NCI-H128 (cell line): ENCODE data around the gene TBK1.

Source experiments
- DNase-seq: peaks from one replicate; lab custom pipeline; 2025; ENCODE audit not compliant: unreplicated experiment; lab: John Stamatoyannopoulos, UW

TBK1 gene

GRCh38 chr12:64451687-64452558, at the start of gene TBK1:
Gene TBK1, plus strand, starts transcription at chr12:64452120. Its CDS starts 3,751 bp downstream, at chr12:64455871.
- DNase-seq = peak; percentile 35

- DNase-seq = no peak
Observed at GRCh38 chr12:64402181-64402580, 49.7 kb upstream of the TBK1 start.

GRCh38 chr12:64403707-64404469, 48.0 kb upstream of the TBK1 start, which contains the start of gene XPOT:
Gene XPOT, plus strand, starts transcription at chr12:64404392. Its CDS starts 5,644 bp downstream, at chr12:64410036.
- peak; percentile 86 for DNase-seq

GRCh38 chr12:64404470-64405256, 47.3 kb upstream of the TBK1 start:
- DNase-seq = no peak

GRCh38 chr12:64407342-64408223, 44.3 kb upstream of the TBK1 start:
- no peak for DNase-seq

GRCh38 chr12:64411427-64411826, 40.5 kb upstream of the TBK1 start:
- DNase-seq = no peak

GRCh38 chr12:64412459-64412858, 39.5 kb upstream of the TBK1 start:
- DNase-seq = no peak

- DNase-seq = no peak
Observed at GRCh38 chr12:64413884-64414283, 38.0 kb upstream of the TBK1 start.

GRCh38 chr12:64418209-64418608, 33.7 kb upstream of the TBK1 start:
- DNase-seq = no peak

- DNase-seq = no peak
Observed at GRCh38 chr12:64419696-64420095, 32.2 kb upstream of the TBK1 start.

GRCh38 chr12:64427988-64428387, 23.9 kb upstream of the TBK1 start:
- no peak for DNase-seq

GRCh38 chr12:64428956-64429355, 23.0 kb upstream of the TBK1 start:
- DNase-seq = no peak

GRCh38 chr12:64430886-64431285, 21.0 kb upstream of the TBK1 start:
- no peak for DNase-seq

GRCh38 chr12:64431791-64432190, 20.1 kb upstream of the TBK1 start:
- DNase-seq = no peak

- DNase-seq = no peak
Observed at GRCh38 chr12:64433915-64434314, 18.0 kb upstream of the TBK1 start.

- no peak for DNase-seq
Observed at GRCh38 chr12:64440100-64440499, 11.8 kb upstream of the TBK1 start.

- DNase-seq = no peak
Observed at GRCh38 chr12:64445490-64445889, 6.4 kb upstream of the TBK1 start.

GRCh38 chr12:64446295-64446694, 5.6 kb upstream of the TBK1 start:
- DNase-seq = no peak

GRCh38 chr12:64450057-64450640, 1.8 kb upstream of the TBK1 start:
- no peak for DNase-seq
